Measurements from ENCODE around the gene CIZ1.
A peak's percentile ranks its signal among the peaks of the same experiment; 100 is the strongest.

CIZ1 gene

DNA sequence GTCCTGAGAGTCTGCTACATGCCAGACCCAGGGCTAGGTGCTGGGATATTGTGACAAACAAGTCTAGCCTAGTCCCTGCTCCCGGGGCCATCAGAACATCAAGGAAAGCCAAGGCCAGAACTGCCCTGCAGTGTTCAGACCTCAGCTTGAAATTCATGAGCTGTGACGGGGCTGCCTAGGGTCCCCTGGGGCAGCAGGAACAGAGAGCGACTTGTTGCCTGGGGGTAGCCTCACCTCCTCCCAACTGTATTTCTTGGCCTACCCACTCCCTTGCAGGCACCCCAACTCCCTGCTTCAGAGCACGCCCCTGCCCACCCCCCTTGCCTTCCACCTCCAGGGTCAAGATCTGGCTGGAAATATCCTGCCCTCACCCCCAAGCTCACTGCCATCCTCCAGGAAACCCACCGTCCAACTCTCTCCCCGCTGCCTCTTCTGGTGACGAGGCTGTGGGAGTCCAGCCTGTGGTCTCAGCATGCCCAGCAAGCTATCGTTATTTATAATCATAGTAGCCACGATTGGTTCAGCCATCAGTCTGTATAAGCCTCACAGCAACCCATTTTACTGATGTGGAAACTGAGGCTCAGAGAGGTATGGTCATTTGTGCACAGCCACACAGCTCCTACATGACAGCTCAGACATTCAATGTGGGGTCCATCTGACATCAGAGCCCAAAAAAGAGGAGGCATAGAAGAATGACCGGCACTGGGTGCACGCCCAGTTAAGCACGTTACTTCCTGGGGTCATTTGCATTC is 22.6 kb upstream of the CIZ1 start:
- H3K36me3 ChIP-seq (ENCODE audit: control insufficient read depth in 5 of 5, insufficient read depth in 5 of 5, low read length in 5 of 5): no peaks in the 10 kb centered on the region
- H3K4me3 ChIP-seq (ENCODE audit: low read depth in 1 of 5, low read length in 5 of 5): no peak overlapping the region
- H3K27me3 ChIP-seq (ENCODE audit: control insufficient read depth in 5 of 5, insufficient read depth in 4 of 5, low read length in 5 of 5): peaks cover 0 to 33% (median 12%) of the 10 kb centered on the region in 5 donors
- H3K9ac ChIP-seq (ENCODE audit: low read length in 5 of 5): peak overlapping the region in 1 of 5 donors; percentile 12
- no peak overlapping the region for H3K27ac ChIP-seq (ENCODE audit: low read depth, low read length)
- no peaks in the 10 kb centered on the region for H3K9me3 ChIP-seq (ENCODE audit: control insufficient read depth in 5 of 5, low read length in 5 of 5)
- peaks cover 2 to 40% (median 33%) of the 10 kb centered on the region in 5 donors for H3K4me1 ChIP-seq (ENCODE audit: control insufficient read depth in 5 of 5, insufficient read depth in 5 of 5, low read length in 5 of 5)

DNA sequence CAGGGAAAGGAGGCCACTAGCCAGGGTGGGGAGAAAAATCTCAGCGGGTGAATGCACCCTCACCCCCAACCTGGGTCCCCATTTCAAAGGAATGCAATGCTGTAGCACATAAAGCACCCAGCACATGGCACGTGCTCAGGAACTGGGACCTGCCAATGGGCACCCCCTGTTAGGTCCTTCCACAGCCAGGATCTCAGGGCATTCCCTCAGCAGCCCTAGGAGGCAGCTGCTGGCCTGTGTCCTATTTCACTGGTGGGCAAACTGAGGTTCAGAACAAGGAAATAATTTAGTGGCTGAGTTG is 20.6 kb upstream of the CIZ1 start:
- Histone ChIP-seq H3K36me3 (ENCODE audit: control insufficient read depth in 5 of 5, insufficient read depth in 5 of 5, low read length in 5 of 5) (no peaks in the 10 kb centered on the region), H3K27ac (ENCODE audit: low read depth, low read length) (no peak overlapping the region), H3K4me1 (ENCODE audit: control insufficient read depth in 5 of 5, insufficient read depth in 5 of 5, low read length in 5 of 5) (peaks cover 0 to 33% (median 27%) of the 10 kb centered on the region in 5 donors), H3K9ac (ENCODE audit: low read length in 5 of 5) (no peak overlapping the region), H3K9me3 (ENCODE audit: control insufficient read depth in 5 of 5, low read length in 5 of 5) (no peaks in the 10 kb centered on the region), H3K4me3 (ENCODE audit: low read depth in 1 of 5, low read length in 5 of 5) (no peak overlapping the region), H3K27me3 (ENCODE audit: control insufficient read depth in 5 of 5, insufficient read depth in 4 of 5, low read length in 5 of 5) (peaks cover 4 to 30% (median 11%) of the 10 kb centered on the region in 5 donors)

DNA sequence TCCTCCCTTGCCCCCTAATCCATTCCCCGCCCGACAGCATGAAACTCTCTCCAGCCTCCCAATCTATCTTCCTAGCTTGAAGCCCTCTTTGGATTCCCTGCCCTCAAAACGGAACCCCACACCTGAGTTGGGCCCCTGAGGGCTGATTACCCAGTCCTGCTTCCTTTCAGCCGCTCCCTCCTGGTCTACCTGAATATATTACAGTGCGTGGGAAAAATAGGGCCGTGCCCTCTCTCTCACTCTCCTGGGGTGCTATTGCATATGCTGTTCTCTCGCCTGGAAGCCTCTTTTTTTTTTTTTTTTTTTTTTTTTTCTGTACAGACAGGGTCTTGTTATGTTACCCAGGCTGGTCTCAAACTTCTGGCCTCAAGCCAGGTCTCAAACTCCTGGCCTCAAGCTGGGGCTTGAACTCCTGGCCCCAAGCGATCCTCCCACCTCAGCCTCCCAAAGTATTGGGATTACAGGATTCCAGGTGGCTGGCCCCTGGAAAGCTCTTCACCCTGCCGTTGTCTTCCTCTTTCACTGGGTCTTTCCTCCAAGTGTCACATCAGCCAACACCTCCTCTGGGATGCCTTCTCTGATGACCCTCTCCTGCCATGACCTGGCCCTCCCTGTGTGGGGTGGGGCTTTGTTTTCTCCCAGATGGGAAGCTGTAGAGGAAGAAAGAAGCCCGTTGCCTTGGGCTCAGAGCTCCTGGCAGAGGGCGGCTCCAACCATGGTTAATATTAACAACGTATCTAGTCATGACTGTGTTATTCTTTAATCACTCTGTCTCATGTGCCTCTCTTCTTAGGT is 20.0 kb upstream of the CIZ1 start:
- Histone ChIP-seq H3K9ac (ENCODE audit: low read length in 5 of 5) (no peak overlapping the region), H3K27me3 (ENCODE audit: control insufficient read depth in 5 of 5, insufficient read depth in 4 of 5, low read length in 5 of 5) (peaks cover 4 to 34% (median 11%) of the 10 kb centered on the region in 5 donors), H3K9me3 (ENCODE audit: control insufficient read depth in 5 of 5, low read length in 5 of 5) (no peaks in the 10 kb centered on the region), H3K4me3 (ENCODE audit: low read depth in 1 of 5, low read length in 5 of 5) (no peak overlapping the region), H3K27ac (ENCODE audit: low read depth, low read length) (no peak overlapping the region), H3K36me3 (ENCODE audit: control insufficient read depth in 5 of 5, insufficient read depth in 5 of 5, low read length in 5 of 5) (no peaks in the 10 kb centered on the region), H3K4me1 (ENCODE audit: control insufficient read depth in 5 of 5, insufficient read depth in 5 of 5, low read length in 5 of 5) (peaks cover 0 to 29% (median 21%) of the 10 kb centered on the region in 5 donors)

DNA sequence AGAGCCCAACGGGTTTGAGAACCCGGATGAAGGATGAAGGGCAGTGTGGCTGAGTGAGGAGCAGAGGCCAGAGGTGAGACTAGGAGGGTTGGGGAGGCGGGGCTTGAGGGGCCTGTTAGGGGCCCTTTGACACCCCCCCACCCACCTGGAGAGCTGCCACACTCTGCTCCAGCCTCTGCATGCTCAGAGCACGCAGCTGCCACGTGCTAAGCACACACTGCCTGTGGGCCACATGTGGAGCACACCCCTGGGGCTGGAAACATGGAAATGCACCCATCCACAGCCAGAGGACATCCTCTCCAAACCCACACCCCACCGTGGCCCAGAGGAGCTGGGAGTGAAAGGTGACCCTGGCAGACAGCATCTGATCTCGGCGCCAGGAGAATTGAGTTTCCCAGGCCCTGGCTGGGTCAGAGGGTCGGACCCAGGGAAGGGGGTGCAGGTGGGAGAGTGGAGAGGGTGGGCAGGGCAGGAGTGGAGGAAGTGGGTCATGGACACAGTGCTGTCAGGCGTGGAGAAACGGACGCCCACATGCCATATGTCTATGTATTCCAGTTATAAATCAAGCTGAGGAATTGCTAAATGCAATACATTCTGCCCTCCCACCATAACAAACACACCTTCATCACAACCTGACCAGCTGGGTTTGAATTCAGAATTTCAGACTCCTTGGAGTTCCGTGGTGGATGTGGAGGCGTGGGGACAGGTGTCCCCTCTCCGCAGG is 17.7 kb upstream of the CIZ1 start:
- peaks cover 18 to 46% (median 27%) of the 10 kb centered on the region in 5 donors for H3K27me3 ChIP-seq (ENCODE audit: control insufficient read depth in 5 of 5, insufficient read depth in 4 of 5, low read length in 5 of 5)
- H3K27ac ChIP-seq (ENCODE audit: low read depth, low read length): no peak overlapping the region
- H3K9ac ChIP-seq (ENCODE audit: low read length in 5 of 5): no peak overlapping the region
- peaks cover 2 to 22% (median 14%) of the 10 kb centered on the region in 5 donors for H3K4me1 ChIP-seq (ENCODE audit: control insufficient read depth in 5 of 5, insufficient read depth in 5 of 5, low read length in 5 of 5)
- no peaks in the 10 kb centered on the region for H3K36me3 ChIP-seq (ENCODE audit: control insufficient read depth in 5 of 5, insufficient read depth in 5 of 5, low read length in 5 of 5)
- no peaks in the 10 kb centered on the region for H3K9me3 ChIP-seq (ENCODE audit: control insufficient read depth in 5 of 5, low read length in 5 of 5)
- no peak overlapping the region for H3K4me3 ChIP-seq (ENCODE audit: low read depth in 1 of 5, low read length in 5 of 5)

DNA sequence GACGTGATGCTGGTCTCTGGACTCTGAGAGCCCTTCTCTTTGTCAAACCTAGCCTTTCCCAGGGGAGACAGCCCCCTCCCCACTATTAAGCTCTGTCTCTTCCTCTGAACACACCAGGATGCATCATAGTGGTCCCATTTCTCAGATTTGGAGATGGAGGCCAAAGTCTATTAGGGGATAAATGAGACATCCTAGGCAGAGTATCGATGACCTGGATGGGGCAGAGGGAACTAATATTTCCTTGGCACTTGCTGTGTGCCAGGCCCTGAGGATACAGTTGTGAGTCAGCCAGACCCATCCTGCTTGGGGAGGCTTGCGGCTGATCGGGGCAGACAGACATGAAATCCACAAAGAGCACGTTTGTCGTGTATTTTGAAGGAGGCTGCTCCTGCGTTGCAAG is 17.0 kb upstream of the CIZ1 start:
- Histone ChIP-seq H3K4me1 (ENCODE audit: control insufficient read depth in 5 of 5, insufficient read depth in 5 of 5, low read length in 5 of 5) (peaks cover 2 to 27% (median 19%) of the 10 kb centered on the region in 5 donors), H3K27me3 (ENCODE audit: control insufficient read depth in 5 of 5, insufficient read depth in 4 of 5, low read length in 5 of 5) (peaks cover 22 to 48% (median 27%) of the 10 kb centered on the region in 5 donors), H3K9me3 (ENCODE audit: control insufficient read depth in 5 of 5, low read length in 5 of 5) (no peaks in the 10 kb centered on the region), H3K36me3 (ENCODE audit: control insufficient read depth in 5 of 5, insufficient read depth in 5 of 5, low read length in 5 of 5) (no peaks in the 10 kb centered on the region), H3K9ac (ENCODE audit: low read length in 5 of 5) (no peak overlapping the region), H3K27ac (ENCODE audit: low read depth, low read length) (no peak overlapping the region), H3K4me3 (ENCODE audit: low read depth in 1 of 5, low read length in 5 of 5) (no peak overlapping the region)

DNA sequence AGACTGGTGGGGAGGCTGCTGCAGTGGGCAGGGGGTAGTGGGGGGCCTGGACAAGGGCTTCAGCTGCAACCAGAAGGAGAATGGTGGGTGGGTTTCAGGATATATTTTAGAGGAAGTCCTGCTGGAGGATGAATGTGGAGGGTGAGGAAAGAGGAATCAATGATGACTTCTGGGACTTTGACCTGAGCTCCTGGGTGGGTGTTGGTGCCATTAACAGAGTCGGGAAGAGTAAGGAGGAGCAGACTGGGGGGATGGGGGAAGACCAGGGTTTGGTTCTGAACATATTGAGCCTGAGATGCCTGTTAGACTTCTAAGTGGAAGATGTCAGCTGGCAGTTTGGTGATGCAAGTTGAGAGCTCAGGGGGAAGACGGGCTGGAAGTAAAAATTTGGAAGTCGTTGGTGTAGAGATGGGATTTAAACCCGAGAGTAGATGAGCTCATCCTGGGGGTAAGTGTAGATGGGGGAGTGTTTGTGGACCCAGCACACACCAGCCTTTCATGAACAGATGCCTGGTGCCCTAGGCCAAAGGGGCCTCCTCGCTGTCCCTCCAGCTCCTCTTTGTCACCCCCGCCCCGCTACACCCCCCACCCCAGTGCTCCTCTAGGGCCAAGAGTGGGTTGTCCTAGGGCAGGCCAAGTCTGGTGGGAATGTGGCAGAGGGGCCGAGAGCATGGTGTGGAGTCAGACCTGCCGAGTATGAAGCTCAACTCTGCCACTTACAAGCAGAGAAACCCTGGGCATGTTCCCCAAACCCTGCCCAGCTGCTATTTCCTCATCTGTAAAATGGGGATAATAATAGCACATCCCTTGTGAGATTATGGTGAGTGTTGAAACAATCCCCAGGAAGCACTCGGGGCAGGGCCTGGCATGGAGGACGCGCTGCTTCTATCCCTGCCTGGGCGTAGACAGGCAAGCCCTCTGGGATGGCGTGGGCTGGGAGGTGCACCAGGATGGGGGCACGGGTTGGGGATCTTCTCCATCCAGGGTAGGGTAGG is 15.8 kb upstream of the CIZ1 start:
- H3K9me3 ChIP-seq (ENCODE audit: control insufficient read depth in 5 of 5, low read length in 5 of 5): no peaks in the 10 kb centered on the region
- H3K4me1 ChIP-seq (ENCODE audit: control insufficient read depth in 5 of 5, insufficient read depth in 5 of 5, low read length in 5 of 5): peaks cover 2 to 34% (median 24%) of the 10 kb centered on the region in 5 donors
- peaks cover 22 to 48% (median 27%) of the 10 kb centered on the region in 5 donors for H3K27me3 ChIP-seq (ENCODE audit: control insufficient read depth in 5 of 5, insufficient read depth in 4 of 5, low read length in 5 of 5)
- no peaks in the 10 kb centered on the region for H3K36me3 ChIP-seq (ENCODE audit: control insufficient read depth in 5 of 5, insufficient read depth in 5 of 5, low read length in 5 of 5)
- H3K27ac ChIP-seq (ENCODE audit: low read depth, low read length): no peak overlapping the region
- H3K9ac ChIP-seq (ENCODE audit: low read length in 5 of 5): no peak overlapping the region
- no peak overlapping the region for H3K4me3 ChIP-seq (ENCODE audit: low read depth in 1 of 5, low read length in 5 of 5)

DNA sequence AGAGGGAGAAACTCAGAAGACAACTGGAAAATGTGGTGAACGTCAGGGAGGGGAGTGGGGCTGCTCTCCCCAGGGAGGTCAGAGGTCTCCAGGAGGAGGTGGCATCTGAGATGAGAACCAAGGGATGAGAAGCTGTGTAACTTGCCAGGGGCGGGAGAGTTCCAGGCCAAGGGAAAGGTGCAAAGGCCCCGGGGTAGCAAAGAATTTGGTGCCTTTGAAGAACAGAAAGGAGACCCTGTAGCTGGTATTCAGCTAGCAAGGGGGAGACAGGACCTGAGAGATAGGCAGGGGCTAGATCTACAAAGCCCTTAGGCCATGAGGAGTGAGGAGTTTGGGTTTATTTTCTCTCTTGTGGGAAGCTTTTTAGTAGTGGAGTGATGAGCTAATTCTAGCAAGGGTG is 15.1 kb upstream of the CIZ1 start:
- Histone ChIP-seq H3K4me3 (ENCODE audit: low read depth in 1 of 5, low read length in 5 of 5) (no peak overlapping the region), H3K9me3 (ENCODE audit: control insufficient read depth in 5 of 5, low read length in 5 of 5) (no peaks in the 10 kb centered on the region), H3K9ac (ENCODE audit: low read length in 5 of 5) (no peak overlapping the region), H3K27me3 (ENCODE audit: control insufficient read depth in 5 of 5, insufficient read depth in 4 of 5, low read length in 5 of 5) (peaks cover 22 to 45% (median 27%) of the 10 kb centered on the region in 5 donors), H3K27ac (ENCODE audit: low read depth, low read length) (no peak overlapping the region), H3K36me3 (ENCODE audit: control insufficient read depth in 5 of 5, insufficient read depth in 5 of 5, low read length in 5 of 5) (no peaks in the 10 kb centered on the region), H3K4me1 (ENCODE audit: control insufficient read depth in 5 of 5, insufficient read depth in 5 of 5, low read length in 5 of 5) (peaks cover 2 to 34% (median 22%) of the 10 kb centered on the region in 5 donors)

DNA sequence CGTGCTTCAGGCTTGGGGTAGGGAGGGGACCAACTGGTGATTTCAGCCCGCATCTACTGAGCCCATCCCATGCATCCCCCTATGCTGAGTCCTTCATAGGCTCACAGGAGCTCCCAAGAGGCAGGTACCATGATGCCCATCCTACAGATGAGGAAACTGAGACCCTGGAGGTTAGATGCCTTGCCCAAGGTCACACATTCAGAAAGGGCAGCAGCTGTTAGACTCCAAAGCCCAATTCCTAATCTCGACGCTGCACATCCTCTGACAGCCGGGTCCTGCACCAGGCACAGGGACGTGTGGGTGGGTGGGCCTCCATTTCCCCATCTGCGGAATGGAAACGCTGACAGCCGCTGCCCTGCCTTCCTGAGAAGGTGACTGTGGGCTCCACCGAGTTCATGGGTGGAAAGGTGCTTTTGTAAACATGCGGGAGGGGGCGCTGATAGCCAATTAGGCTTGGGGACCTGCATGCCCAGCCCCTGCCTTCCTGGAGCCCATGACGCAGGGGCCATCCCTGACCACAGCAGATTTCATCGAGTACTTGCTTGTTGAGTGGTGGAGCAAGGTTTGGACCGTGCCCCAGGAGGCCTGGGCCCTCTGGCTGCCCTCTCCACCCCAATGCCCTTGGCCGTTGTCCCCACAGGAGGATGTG is 14.0 kb upstream of the CIZ1 start:
- Histone ChIP-seq H3K4me1 (ENCODE audit: control insufficient read depth in 5 of 5, insufficient read depth in 5 of 5, low read length in 5 of 5) (peaks cover 2 to 34% (median 22%) of the 10 kb centered on the region in 5 donors), H3K36me3 (ENCODE audit: control insufficient read depth in 5 of 5, insufficient read depth in 5 of 5, low read length in 5 of 5) (no peaks in the 10 kb centered on the region), H3K9me3 (ENCODE audit: control insufficient read depth in 5 of 5, low read length in 5 of 5) (no peaks in the 10 kb centered on the region), H3K9ac (ENCODE audit: low read length in 5 of 5) (peak overlapping the region in 1 of 5 donors; percentile 26), H3K4me3 (ENCODE audit: low read depth in 1 of 5, low read length in 5 of 5) (no peak overlapping the region), H3K27ac (ENCODE audit: low read depth, low read length) (no peak overlapping the region), H3K27me3 (ENCODE audit: control insufficient read depth in 5 of 5, insufficient read depth in 4 of 5, low read length in 5 of 5) (peaks cover 22 to 41% (median 27%) of the 10 kb centered on the region in 5 donors)

DNA sequence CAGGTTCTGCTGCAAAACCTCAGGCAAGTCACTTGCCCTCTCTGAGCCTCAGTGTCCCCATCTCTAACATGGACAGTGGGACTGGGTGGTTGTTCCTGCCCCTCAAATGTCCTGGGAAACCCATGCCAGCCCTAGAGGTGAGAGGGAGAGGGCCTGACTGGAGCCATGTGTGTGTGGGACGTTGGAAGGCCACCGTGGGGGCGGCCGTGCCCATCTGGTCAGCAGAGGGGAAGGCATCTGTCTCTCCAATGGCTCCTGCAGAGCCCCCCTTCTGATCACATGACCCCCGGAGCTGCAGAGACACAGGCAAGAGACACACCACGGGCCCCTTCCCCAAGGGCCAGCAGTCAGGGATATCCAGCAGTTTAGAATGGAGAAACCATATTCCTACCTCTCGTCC is 13.5 kb upstream of the CIZ1 start:
- H3K27ac ChIP-seq (ENCODE audit: low read depth, low read length): peak overlapping the region; percentile 10

More for the DNA sequence above, 13.5 kb upstream of the CIZ1 start:
- Histone ChIP-seq H3K36me3 (ENCODE audit: control insufficient read depth in 5 of 5, insufficient read depth in 5 of 5, low read length in 5 of 5) (no peaks in the 10 kb centered on the region), H3K9ac (ENCODE audit: low read length in 5 of 5) (peak overlapping the region in 3 of 5 donors; percentile 4 to 24 (median 23)), H3K9me3 (ENCODE audit: control insufficient read depth in 5 of 5, low read length in 5 of 5) (no peaks in the 10 kb centered on the region), H3K4me1 (ENCODE audit: control insufficient read depth in 5 of 5, insufficient read depth in 5 of 5, low read length in 5 of 5) (peaks cover 2 to 34% (median 22%) of the 10 kb centered on the region in 5 donors), H3K27me3 (ENCODE audit: control insufficient read depth in 5 of 5, insufficient read depth in 4 of 5, low read length in 5 of 5) (peaks cover 22 to 41% (median 27%) of the 10 kb centered on the region in 5 donors), H3K4me3 (ENCODE audit: low read depth in 1 of 5, low read length in 5 of 5) (peak overlapping the region in 4 of 5 donors; percentile 41 to 82 (median 68))

Measured in subcutaneous abdominal adipose tissue (tissue), 5 donors.